GM18502 (cell line): ENCODE results near the gene SYP.

Experiments
- ATAC-seq: cut with Tn5 transposase; IDR thresholded peaks from one replicate; pipeline ENCODE4 v1.9.1; 2021; ENCODE audit warnings: mild to moderate bottlenecking; ENCODE audit not compliant: unreplicated experiment, poor library complexity

SYP gene

DNA sequence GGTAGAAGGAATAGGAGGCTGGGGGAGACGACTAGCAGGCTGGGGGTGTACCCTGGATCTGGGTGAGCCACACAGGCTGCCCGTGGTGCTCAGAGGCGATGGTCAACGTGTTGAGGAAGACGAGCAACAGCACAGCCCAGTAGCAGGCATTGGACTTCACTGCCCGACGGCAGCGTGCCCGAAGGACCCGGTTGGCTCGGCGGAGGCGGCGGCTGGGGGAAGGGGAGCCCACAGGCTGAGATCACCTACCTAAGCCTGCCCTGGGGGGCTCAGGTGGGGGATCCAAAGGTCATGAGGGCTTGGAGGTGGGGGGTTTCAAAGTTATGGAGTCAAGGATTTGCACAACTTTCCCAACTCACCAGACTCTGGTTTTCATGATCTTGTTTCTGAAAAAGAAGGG is 25.9 kb upstream of the SYP start:
- no peak for ATAC-seq

- no peak for ATAC-seq
These were observed 21.9 kb upstream of the SYP start for GRCh38 chrX:49221868-49222267.

- ATAC-seq, result no peak
These were observed 20.1 kb upstream of the SYP start for GRCh38 chrX:49220100-49220499.

DNA sequence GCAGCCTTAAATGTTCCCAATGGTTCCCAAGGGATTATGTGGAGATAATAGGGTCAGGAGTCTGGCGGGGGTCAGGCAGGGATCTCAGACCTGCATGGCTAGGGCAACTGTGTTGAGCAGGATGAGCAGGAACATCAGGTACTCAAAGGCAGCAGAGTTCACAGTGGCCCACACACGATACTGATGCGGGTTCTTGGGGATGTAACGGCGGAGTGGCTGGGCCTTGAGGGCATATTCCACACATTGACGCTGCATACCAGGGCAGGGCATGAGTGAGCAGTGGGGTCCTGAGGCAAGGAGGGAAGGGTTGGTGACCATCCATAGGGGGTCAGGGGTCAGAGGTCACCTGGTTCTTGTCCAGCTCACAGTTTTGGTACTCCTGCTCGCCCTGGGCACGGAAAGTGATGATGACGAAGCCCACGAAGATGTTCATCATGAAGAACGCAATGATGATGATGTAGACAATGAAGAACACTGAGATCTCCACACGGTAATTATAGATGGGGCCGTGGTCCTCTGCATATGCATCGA is 15.1 kb upstream of the SYP start:
- ATAC-seq, result no peak

DNA sequence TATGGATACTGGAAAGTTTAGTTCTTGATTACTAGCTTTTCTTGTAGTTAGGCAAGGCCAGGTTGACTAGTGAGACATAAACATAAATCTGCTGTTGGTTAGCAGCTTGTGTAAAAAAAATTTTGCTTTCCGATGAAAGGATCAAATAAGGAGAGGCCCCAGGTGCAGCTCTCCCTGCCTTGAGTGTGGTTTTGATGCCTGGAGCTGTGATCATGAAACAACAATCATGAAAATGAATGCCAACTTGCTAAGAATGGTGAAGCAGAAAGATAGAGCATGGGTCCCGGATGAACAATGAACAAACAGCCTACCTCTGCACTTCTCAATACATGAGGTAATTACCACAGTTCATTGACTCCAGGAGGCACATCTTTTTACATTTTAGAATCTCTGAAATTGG is 14.4 kb upstream of the SYP start:
- ATAC-seq, result no peak

- no peak for ATAC-seq
These were observed 12.9 kb upstream of the SYP start for GRCh38 chrX:49212861-49213260.

GRCh38 chrX:49212209-49212608 is 12.2 kb upstream of the SYP start:
- no peak for ATAC-seq

GRCh38 chrX:49211074-49211473 is 11.1 kb upstream of the SYP start:
- no peak for ATAC-seq

DNA sequence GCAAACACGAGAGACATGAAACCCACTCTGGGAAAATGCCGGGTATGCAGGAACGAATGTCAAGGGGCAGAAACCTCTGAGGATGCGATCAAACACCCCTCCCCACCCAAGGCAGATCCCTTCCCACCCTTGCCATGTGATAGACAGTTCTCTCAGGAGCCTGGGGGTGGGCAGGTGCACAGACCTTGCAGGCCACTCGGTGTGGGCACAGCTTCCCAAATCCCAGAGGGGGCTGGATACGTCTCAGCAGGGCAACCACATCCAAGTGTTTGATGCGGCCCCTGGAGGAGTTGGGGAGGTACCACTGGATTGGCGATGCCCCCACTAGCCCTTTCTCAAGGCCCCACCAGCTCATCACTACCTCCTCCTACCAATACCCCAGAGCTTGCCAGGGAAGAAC is 10.4 kb upstream of the SYP start:
- ATAC-seq, result no peak

DNA sequence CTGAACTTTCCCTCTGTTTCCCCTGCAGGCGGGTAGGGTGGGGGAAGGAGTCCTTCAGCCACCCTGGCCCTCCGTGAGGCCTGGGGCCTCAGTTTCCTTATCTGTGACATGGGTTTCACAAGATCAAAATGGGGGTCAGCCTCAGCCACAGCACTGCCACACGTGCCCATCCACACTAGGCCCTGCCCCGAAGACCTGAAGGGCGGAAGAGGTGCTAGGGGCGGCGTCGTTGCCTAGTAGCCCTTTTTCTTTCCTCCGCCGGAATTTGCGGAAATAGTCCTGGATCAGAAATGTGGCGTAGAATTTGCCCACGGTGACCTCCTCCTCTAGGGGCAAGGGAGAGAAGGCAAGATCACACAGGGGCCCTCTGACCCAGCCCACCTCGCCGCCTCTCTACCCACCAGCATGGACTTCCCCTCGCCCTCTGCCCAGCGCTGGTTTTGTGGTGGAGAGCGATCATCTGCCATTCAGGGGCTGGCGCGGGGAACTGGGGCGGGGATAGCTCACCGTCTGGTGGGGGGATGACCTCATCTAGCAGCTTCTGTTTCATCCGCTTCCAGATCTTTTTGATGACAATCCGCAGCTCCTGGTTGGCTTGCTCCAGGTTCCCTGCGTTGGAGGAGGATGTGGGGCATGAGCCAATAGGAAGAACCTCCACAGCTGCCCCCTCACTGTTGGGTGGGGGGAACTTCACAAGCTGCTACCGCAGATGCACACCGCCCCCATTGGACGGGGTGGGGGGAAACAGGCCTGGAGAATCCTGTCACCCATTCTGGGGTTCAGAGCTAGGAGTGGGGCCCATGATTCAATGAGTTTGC is 9.7 kb upstream of the SYP start:
- no peak for ATAC-seq

GRCh38 chrX:49208399-49208798 is 8.4 kb upstream of the SYP start:
- no peak for ATAC-seq

DNA sequence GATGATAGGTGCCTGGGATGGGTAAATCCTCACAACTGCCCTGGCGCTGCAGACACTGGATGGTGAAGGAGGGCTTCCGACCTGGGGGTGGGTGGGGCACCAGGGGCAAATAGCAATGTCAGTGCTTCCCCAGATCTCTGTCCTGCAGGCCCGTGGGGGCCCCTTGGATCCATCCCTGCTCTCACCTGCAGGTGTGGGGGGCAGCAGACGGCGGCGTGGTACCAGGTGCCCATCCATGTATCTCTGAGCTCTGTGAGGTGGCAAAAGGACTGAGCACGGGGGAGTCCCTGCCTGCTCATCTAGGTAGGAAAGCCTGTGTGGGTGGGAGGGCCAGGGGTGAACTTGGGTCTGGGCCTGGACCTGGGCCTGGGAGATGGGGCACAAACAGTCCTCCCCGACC is 6.5 kb upstream of the SYP start:
- ATAC-seq, result no peak

DNA sequence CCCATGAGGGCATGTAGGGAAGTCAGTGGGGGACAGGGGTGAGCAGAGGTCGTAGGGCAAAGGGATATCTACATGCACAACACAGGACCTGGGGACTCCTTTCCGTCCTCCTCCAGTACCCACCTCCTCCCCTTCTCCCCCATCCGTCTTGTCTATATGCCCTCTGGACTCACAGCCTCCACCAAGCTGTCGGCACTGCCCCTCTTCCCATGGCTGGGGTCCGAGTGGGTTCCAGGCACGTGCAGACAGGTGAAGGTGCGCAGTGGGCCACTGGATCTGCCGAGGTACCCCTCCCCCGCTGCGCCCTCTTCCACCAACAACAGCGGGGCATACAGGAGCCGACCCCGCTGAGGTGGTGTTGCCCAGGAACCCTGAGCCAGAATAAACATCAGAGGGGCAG is 5.5 kb upstream of the SYP start:
- no peak for ATAC-seq

DNA sequence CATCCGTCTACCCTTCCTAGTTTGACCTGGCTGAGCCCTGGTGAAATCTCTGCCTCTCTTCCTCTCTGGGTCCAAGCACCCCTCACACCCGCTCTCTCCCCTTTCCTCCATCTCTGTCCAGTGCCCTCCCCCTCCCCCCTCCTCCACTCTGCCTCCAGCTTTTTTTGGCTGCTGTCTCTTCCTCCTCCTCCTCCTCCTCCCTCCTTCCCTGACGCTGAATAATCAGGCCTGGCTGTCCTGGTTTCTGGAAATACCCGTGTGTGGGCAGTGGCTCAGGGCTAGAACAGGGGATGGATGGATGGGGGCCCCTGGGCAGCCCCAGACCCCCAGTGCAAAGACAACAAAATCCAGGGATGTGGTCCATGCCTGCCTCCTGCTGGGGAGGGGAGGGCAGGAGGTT is 4.7 kb upstream of the SYP start:
- ATAC-seq, result no peak

- ATAC-seq, result no peak
These were observed 4.0 kb upstream of the SYP start for GRCh38 chrX:49204017-49204416.

GRCh38 chrX:49203536-49203935 is 3.5 kb upstream of the SYP start:
- ATAC-seq, result no peak

- ATAC-seq, result no peak
These were observed 2.0 kb upstream of the SYP start for GRCh38 chrX:49202022-49202421.

- no peak for ATAC-seq
These were observed 738 bp downstream of the SYP start for GRCh38 chrX:49199315-49199595.

DNA sequence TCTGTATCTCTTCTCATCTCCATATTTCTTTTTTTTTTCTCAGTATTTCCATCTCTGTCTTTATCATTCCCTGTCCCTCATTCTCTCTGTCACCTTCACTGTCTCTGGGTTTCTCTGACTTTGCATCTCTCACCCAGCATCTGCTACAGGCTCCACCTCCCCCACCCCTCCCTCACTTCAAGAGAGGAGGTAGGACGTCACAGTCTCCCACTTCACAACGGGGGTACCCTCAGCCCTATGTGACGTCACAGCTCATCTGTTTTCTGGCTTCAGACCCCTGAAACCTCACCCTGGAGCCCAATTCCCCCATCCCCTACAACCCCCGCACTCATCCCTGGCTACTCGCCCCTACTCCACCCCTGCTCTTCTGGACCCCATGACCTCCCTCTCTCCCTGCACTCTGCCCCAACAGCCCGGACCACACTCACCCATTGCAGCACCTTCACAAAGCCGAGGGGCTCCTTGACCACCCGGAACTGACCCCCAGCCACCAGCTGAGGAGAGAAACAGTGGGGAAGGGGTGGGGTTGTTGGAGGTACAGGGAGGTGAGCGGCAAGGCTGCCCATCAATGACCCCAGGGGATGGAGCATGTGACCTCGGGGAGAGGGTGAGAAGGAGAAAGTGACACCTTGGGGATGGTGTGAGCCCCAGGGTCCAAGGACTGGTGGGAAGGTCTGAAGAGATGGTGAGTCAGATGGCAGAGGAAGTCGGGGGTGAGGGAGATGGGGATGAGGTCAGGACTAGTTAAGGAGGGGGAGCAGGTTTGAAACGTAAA is 1.3 kb downstream of the SYP start:
- ATAC-seq, result no peak

- no peak for ATAC-seq
These were observed 2.4 kb downstream of the SYP start for GRCh38 chrX:49197543-49198087.

DNA sequence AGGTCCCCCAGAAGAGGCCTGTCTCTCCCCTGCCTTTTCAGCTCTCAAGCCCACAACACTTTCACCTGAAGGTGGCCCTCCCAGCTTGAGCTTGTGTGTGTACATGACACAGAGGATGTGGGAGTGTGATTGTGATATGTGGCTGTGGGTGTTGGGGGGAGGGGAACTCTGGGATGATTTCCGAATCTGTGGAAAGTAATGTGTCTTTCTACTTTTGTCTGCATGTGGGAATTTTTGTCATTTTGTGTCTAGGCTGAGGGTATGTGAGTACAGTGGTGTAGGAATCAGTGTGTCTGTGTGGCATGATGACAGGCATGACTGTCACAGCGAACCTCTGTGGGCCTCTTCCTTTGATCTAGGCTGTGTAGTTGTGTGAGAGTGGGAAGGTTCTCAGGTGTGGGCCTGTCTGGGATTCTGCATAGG is 6.4 kb downstream of the SYP start:
- ATAC-seq, result no peak
